Neuronal stem cell (in vitro differentiated cells): Measurements from ENCODE around the gene NOX5.

Experiments
- DNase-seq: peaks from one replicate; pipeline ENCODE4 v3.0.0-alpha.2; 2013; ENCODE audit warnings: low spot score
- H2AFZ ChIP-seq: one replicate; pipeline ENCODE4 v1.6.1; 2013; ENCODE audit warnings: mild to moderate bottlenecking, low read length, inconsistent platforms
- H2AK5ac ChIP-seq: 2 replicates; pipeline ENCODE4 v1.6.1; 2013; ENCODE audit warnings: low read depth, mild to moderate bottlenecking, inconsistent platforms, low read length, moderate library complexity, mixed read lengths
- H2BK120ac ChIP-seq: 2 replicates; pipeline ENCODE4 v1.6.1; 2013; ENCODE audit warnings: low read depth, mild to moderate bottlenecking, inconsistent platforms, low read length, moderate library complexity, mixed read lengths
- H2BK12ac ChIP-seq: one replicate; pipeline ENCODE4 v1.6.1; 2013; ENCODE audit warnings: low read length, inconsistent platforms
- H2BK15ac ChIP-seq: 2 replicates; pipeline ENCODE4 v1.6.1; 2013; ENCODE audit warnings: mild to moderate bottlenecking, low read length, inconsistent platforms, mixed read lengths
- H2BK5ac ChIP-seq: one replicate; pipeline ENCODE4 v1.6.1; 2013; ENCODE audit warnings: inconsistent platforms, mild to moderate bottlenecking, low read length, moderate library complexity
- H3K14ac ChIP-seq: one replicate; pipeline ENCODE4 v1.6.1; 2013; ENCODE audit warnings: low read length, inconsistent platforms
- H3K18ac ChIP-seq: 2 replicates; pipeline ENCODE4 v1.6.1; 2013; ENCODE audit warnings: low read length, inconsistent platforms
- H3K23ac ChIP-seq: 2 replicates; pipeline ENCODE4 v1.6.1; 2013; ENCODE audit warnings: low read depth, mild to moderate bottlenecking, mixed read lengths, low read length, inconsistent platforms; ENCODE audit not compliant: poor library complexity
- H3K27ac ChIP-seq: replicated peaks from 3 replicates; pipeline ENCODE4 v1.5.1; 2013; ENCODE audit warnings: low read length, inconsistent platforms
- H3K27me3 ChIP-seq, 3 experiments: 2 replicates each; pipeline ENCODE4 v1.6.1; 2013; ENCODE audit warnings: low read length in 3 of 3, mild to moderate bottlenecking in 2 of 3, inconsistent platforms in 1 of 3, low read depth in 1 of 3, mixed read lengths in 1 of 3, moderate library complexity in 1 of 3; ENCODE audit not compliant: control insufficient read depth in 3 of 3, insufficient read depth in 3 of 3
- H3K36me3 ChIP-seq, 2 donors: replicated peaks in 1 of 2; 2 replicates each; pipeline ENCODE4 v1.6.1; 2013; ENCODE audit warnings: low read length in 2 of 2; ENCODE audit not compliant: control insufficient read depth in 2 of 2, insufficient read depth in 2 of 2
- H3K4ac ChIP-seq: 2 replicates; pipeline ENCODE4 v1.6.1; 2013; ENCODE audit warnings: inconsistent platforms, mild to moderate bottlenecking, low read length, moderate library complexity
- H3K4me1 ChIP-seq, 2 donors: 1 replicate in 1 of 2; 2 replicates in 1 of 2; pipeline ENCODE4 v1.6.1; 2013; ENCODE audit warnings: low read length in 2 of 2, low read depth in 1 of 2; ENCODE audit not compliant: control insufficient read depth in 2 of 2, insufficient read depth in 1 of 2
- H3K4me2 ChIP-seq: one replicate; pipeline ENCODE4 v1.6.1; 2013; ENCODE audit warnings: mild to moderate bottlenecking, low read length, inconsistent platforms; ENCODE audit not compliant: insufficient read depth, poor library complexity, severe bottlenecking
- H3K4me3 ChIP-seq, 2 donors: 2 replicates each; pipeline ENCODE4 v1.5.1; 2013; ENCODE audit warnings: low read length in 2 of 2, mild to moderate bottlenecking in 2 of 2, inconsistent platforms in 1 of 2, moderate library complexity in 1 of 2
- H3K79me1 ChIP-seq: one replicate; pipeline ENCODE4 v1.6.1; 2013; ENCODE audit warnings: low read depth, mild to moderate bottlenecking, inconsistent platforms, low read length, moderate library complexity
- H3K9ac ChIP-seq: one replicate; pipeline ENCODE4 v1.6.1; 2013; ENCODE audit warnings: mild to moderate bottlenecking, low read depth, low read length, inconsistent platforms; ENCODE audit not compliant: poor library complexity
- H3K9me3 ChIP-seq, 2 donors: replicated peaks in 1 of 2; 2 replicates each; pipeline versions ENCODE3 to v1.6.1; 2013; ENCODE audit warnings: low read length in 2 of 2, mild to moderate bottlenecking in 2 of 2, inconsistent platforms in 1 of 2, low read depth in 1 of 2, mixed read lengths in 1 of 2, moderate library complexity in 1 of 2; ENCODE audit not compliant: control insufficient read depth in 2 of 2, insufficient read depth in 1 of 2
- H4K8ac ChIP-seq: one replicate; pipeline ENCODE4 v1.6.1; 2013; ENCODE audit warnings: low read depth, mild to moderate bottlenecking, inconsistent platforms, low read length, moderate library complexity
- H4K91ac ChIP-seq: one replicate; pipeline ENCODE4 v1.6.1; 2013; ENCODE audit warnings: low read length, low read depth, mild to moderate bottlenecking, inconsistent platforms; ENCODE audit not compliant: poor library complexity
- WGBS, 2 donors: extraction: QIAGEN DNeasy Blood & Tissue Kit; methylation state at CpG; one replicate each; pipeline ENCODE4 v1.1.7; 2013; ENCODE audit warnings: missing lambda C conversion rate in 2 of 2, mixed read lengths in 1 of 2; ENCODE audit not compliant: insufficient read length in 2 of 2, insufficient replicate concordance in 1 of 2; ENCODE audit errors: extremely low coverage in 2 of 2; 5-methylcytosine and 5-hydroxymethylcytosine counted together

NOX5 gene

GRCh38 chr15:69017978-69018377, 3.5 kb downstream of the NOX5 start:
- Histone ChIP-seq H3K23ac (no peak overlapping the region), H2BK5ac (no peak overlapping the region), H2BK120ac (no peak overlapping the region), H3K79me1 (no peaks in the 10 kb centered on the region), H3K9me3 (no peaks in the 10 kb centered on the region), H3K14ac (no peak overlapping the region), H4K91ac (no peak overlapping the region), H2AK5ac (no peak overlapping the region), H3K4ac (no peak overlapping the region), H2AFZ (no peak overlapping the region), H4K8ac (no peak overlapping the region), H2BK12ac (no peak overlapping the region), H3K4me3 (no peak overlapping the region), H3K4me2 (no peak overlapping the region), H3K27ac (no peak overlapping the region), H3K27me3 (no peaks in the 10 kb centered on the region), H3K36me3 (no peaks in the 10 kb centered on the region), H3K4me1 (no peaks in the 10 kb centered on the region), H2BK15ac (no peak overlapping the region), H3K18ac (no peak overlapping the region), H3K9ac (no peak overlapping the region)
- no peak for DNase-seq
- no CpG with 5 or more reads among the region's 7 CpGs for WGBS, 2 donors

GRCh38 chr15:69018951-69019350, 4.5 kb downstream of the NOX5 start:
- Histone ChIP-seq H3K9me3 (no peaks in the 10 kb centered on the region), H2AFZ (no peak overlapping the region), H3K23ac (no peak overlapping the region), H4K8ac (no peak overlapping the region), H3K4me3 (no peak overlapping the region), H3K36me3 (no peaks in the 10 kb centered on the region), H2BK120ac (no peak overlapping the region), H3K9ac (no peak overlapping the region), H4K91ac (no peak overlapping the region), H3K27me3 (no peaks in the 10 kb centered on the region), H2BK12ac (no peak overlapping the region), H2AK5ac (no peak overlapping the region), H2BK15ac (no peak overlapping the region), H3K4me2 (no peak overlapping the region), H3K27ac (no peak overlapping the region), H2BK5ac (no peak overlapping the region), H3K4ac (no peak overlapping the region), H3K4me1 (no peaks in the 10 kb centered on the region), H3K14ac (no peak overlapping the region), H3K79me1 (no peaks in the 10 kb centered on the region), H3K18ac (no peak overlapping the region)
- WGBS, 2 donors, result no CpG with 5 or more reads among the region's 6 CpGs
- no peak for DNase-seq

DNA sequence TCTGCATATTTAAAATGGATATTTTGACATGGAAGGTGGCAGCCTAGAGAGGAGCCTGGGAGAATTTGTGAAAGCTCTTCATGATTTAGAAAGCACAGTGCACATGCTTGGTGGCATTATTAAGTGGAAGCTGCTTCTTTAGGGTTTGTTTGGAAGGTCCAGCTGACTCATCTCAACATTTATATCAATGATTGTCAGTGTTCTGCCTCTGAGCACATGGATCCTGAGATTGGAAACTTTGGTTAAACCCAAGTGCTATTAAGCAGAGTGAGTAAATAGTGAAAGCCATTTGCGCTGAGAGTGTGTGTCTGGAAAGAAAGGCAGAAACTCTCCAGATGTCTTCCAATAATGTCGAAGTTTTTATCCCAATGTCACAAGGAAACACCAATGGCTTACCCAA, 7.4 kb downstream of the NOX5 start:
- Histone ChIP-seq H3K14ac (no peak overlapping the region), H4K91ac (no peak overlapping the region), H3K9ac (no peak overlapping the region), H3K27me3 (no peaks in the 10 kb centered on the region), H3K4me1 (no peaks in the 10 kb centered on the region), H3K4ac (no peak overlapping the region), H2AK5ac (no peak overlapping the region), H4K8ac (no peak overlapping the region), H3K27ac (no peak overlapping the region), H2BK15ac (no peak overlapping the region), H2BK120ac (no peak overlapping the region), H3K9me3 (no peaks in the 10 kb centered on the region), H2BK5ac (no peak overlapping the region), H3K36me3 (no peaks in the 10 kb centered on the region), H3K23ac (no peak overlapping the region), H3K18ac (no peak overlapping the region), H2BK12ac (no peak overlapping the region), H3K4me3 (no peak overlapping the region), H3K79me1 (no peaks in the 10 kb centered on the region), H2AFZ (no peak overlapping the region), H3K4me2 (no peak overlapping the region)
- WGBS, 2 donors, result no CpG with 5 or more reads among the region's 2 CpGs
- no peak for DNase-seq

- H3K4me2 ChIP-seq, result no peak overlapping the region
- H3K27ac ChIP-seq, result no peak overlapping the region
- no peak overlapping the region for H4K91ac ChIP-seq
- no peak overlapping the region for H2BK15ac ChIP-seq
- no peaks in the 10 kb centered on the region for H3K79me1 ChIP-seq
- no peak overlapping the region for H2AFZ ChIP-seq
- H3K4ac ChIP-seq, result no peak overlapping the region
- H3K4me1 ChIP-seq, result no peaks in the 10 kb centered on the region
- H3K9me3 ChIP-seq, result no peaks in the 10 kb centered on the region
- H4K8ac ChIP-seq, result no peak overlapping the region
- no peak for DNase-seq
- no peak overlapping the region for H3K23ac ChIP-seq
- peaks cover 0 to 2% (median 0%) of the 10 kb centered on the region in 3 experiments for H3K27me3 ChIP-seq
- no peak overlapping the region for H2AK5ac ChIP-seq
- H3K4me3 ChIP-seq, result no peak overlapping the region
- H2BK12ac ChIP-seq, result no peak overlapping the region
- no peak overlapping the region for H3K14ac ChIP-seq
- peak overlapping the region; percentile 74 for H3K9ac ChIP-seq
- no peak overlapping the region for H2BK5ac ChIP-seq
- H3K18ac ChIP-seq, result no peak overlapping the region
- WGBS, 2 donors, result no CpG with 5 or more reads among the region's 5 CpGs
- H2BK120ac ChIP-seq, result no peak overlapping the region
- H3K36me3 ChIP-seq, result no peaks in the 10 kb centered on the region
Observed at GRCh38 chr15:69025320-69025719, 10.8 kb downstream of the NOX5 start.
